Liver (tissue), 9 donors: ENCODE measurements around the gene GJC1. TPM values are rescaled to one million over a fixed set of nuclear protein-coding genes. Genes with fewer than 3 reads are reported as not detected.

Source experiments
- DNase-seq: peaks from one replicate; pipeline ENCODE4 v3.0.0-alpha.2; 2017; ENCODE audit warnings: low spot score
- H3K27ac ChIP-seq, 2 donors: one replicate each; pipeline ENCODE4 v1.7.0; 2013; ENCODE audit warnings: inconsistent platforms in 2 of 2, low read length in 2 of 2, control low read depth in 1 of 2, low read depth in 1 of 2, mild to moderate bottlenecking in 1 of 2
- H3K27me3 ChIP-seq, 4 donors: one replicate each; pipeline versions ENCODE4 v1.6.1 to v1.7.0; 2013; ENCODE audit warnings: low read length in 3 of 4, inconsistent platforms in 1 of 4, mild to moderate bottlenecking in 1 of 4, moderate library complexity in 1 of 4; ENCODE audit not compliant: control insufficient read depth in 4 of 4, insufficient read depth in 4 of 4
- H3K36me3 ChIP-seq, 4 donors: one replicate each; pipeline versions ENCODE4 v1.6.1 to v1.7.0; 2013; ENCODE audit warnings: low read length in 3 of 4, mild to moderate bottlenecking in 3 of 4, low read depth in 1 of 4, moderate library complexity in 1 of 4; ENCODE audit not compliant: control insufficient read depth in 4 of 4, insufficient read depth in 3 of 4
- H3K4me1 ChIP-seq, 4 donors: one replicate each; pipeline versions ENCODE4 v1.6.1 to v1.7.0; 2013; ENCODE audit warnings: low read length in 3 of 4, mild to moderate bottlenecking in 3 of 4, moderate library complexity in 1 of 4; ENCODE audit not compliant: control insufficient read depth in 4 of 4, insufficient read depth in 4 of 4
- H3K4me3 ChIP-seq, 3 donors: one replicate each; pipeline versions ENCODE4 v1.6.1 to v1.7.0; 2013; ENCODE audit warnings: low read length in 3 of 3, control low read depth in 1 of 3, low read depth in 1 of 3, mild to moderate bottlenecking in 1 of 3
- H3K9ac ChIP-seq, 2 donors: one replicate each; pipeline ENCODE4 v1.7.0; 2013; ENCODE audit warnings: low read length in 2 of 2, mild to moderate bottlenecking in 2 of 2, moderate library complexity in 2 of 2, control low read depth in 1 of 2, low read depth in 1 of 2
- H3K9me3 ChIP-seq, 4 donors: one replicate each; pipeline versions ENCODE4 v1.6.1 to v1.7.0; 2013; ENCODE audit warnings: low read length in 3 of 4; ENCODE audit not compliant: control insufficient read depth in 4 of 4
- EGR1 ChIP-seq, 2 donors: IDR thresholded peaks; 2 replicates each; pipeline ENCODE4 v1.6.1; 2016 to 2018; ENCODE audit warnings: antibody characterized with exemption in 2 of 2, low read depth in 2 of 2
- FOXA2 ChIP-seq: IDR thresholded peaks from 2 replicates; pipeline ENCODE4 v1.6.1; 2016; ENCODE audit warnings: antibody characterized with exemption
- GABPA ChIP-seq, 2 donors: IDR thresholded peaks in 1 of 2; conservative IDR thresholded peaks in 1 of 2; 2 replicates each; pipeline ENCODE4 v1.6.1; 2016; ENCODE audit warnings: antibody characterized with exemption in 2 of 2, mild to moderate bottlenecking in 1 of 2, moderate library complexity in 1 of 2
- HNF4A ChIP-seq, 2 donors: conservative IDR thresholded peaks; 2 replicates each; pipeline ENCODE4 v1.6.1; 2016; ENCODE audit warnings: antibody characterized with exemption in 2 of 2, mild to moderate bottlenecking in 2 of 2
- JUND ChIP-seq, 2 donors: IDR thresholded peaks; 2 replicates each; pipeline ENCODE4 v1.6.1; 2016; ENCODE audit warnings: antibody characterized with exemption in 2 of 2
- RAD21 ChIP-seq, 2 donors: IDR thresholded peaks; 2 replicates each; pipeline ENCODE4 v1.6.1; 2016; ENCODE audit warnings: antibody characterized with exemption in 2 of 2, mild to moderate bottlenecking in 2 of 2
- REST ChIP-seq: IDR thresholded peaks from 2 replicates; pipeline ENCODE4 v1.6.1; 2016; ENCODE audit warnings: antibody characterized with exemption, mild to moderate bottlenecking
- RXRA ChIP-seq, 2 donors: IDR thresholded peaks; 2 replicates each; pipeline ENCODE4 v1.6.1; 2017 to 2018; ENCODE audit warnings: antibody characterized with exemption in 2 of 2, mild to moderate bottlenecking in 1 of 2
- SP1 ChIP-seq: IDR thresholded peaks from 2 replicates; pipeline ENCODE4 v1.6.1; 2018; ENCODE audit warnings: antibody characterized with exemption, mild to moderate bottlenecking
- TAF1 ChIP-seq: conservative IDR thresholded peaks from 2 replicates; pipeline ENCODE4 v1.6.1; 2016; ENCODE audit warnings: antibody characterized with exemption, mild to moderate bottlenecking
- ZBTB33 ChIP-seq: IDR thresholded peaks from 2 replicates; pipeline ENCODE4 v1.6.1; 2016; ENCODE audit warnings: antibody characterized with exemption
- WGBS: extraction: QIAGEN DNeasy Blood & Tissue Kit; methylation state at CpG from one replicate; pipeline ENCODE4 v1.1.7; 2013; 5-methylcytosine and 5-hydroxymethylcytosine counted together
- polyA plus RNA-seq, 2 donors: library from polyadenylated mRNA; stranded (reverse) in 1 of 2; unstranded in 1 of 2; fragments of 200-250 nt in 1 of 2; fragments of >200 nt in 1 of 2; fragmentation: Nextera tagmentation in 1 of 2; extraction: Ambion mirVana in 1 of 2; gene quantifications; one replicate each; pipeline versions ENCODE4 v1.2.1 to v1.2.3, GENCODE V29; 2013 to 2015
- total RNA-seq, 2 donors: library from RNA; depleted of rRNA; stranded (reverse); fragments of >200 nt; gene quantifications; one replicate each; pipeline ENCODE4 v1.2.3, GENCODE V29; 2014
- TF ChIP-seq, protein P1 (sequence below): fragments of 150-350 bp; IDR thresholded peaks from 2 replicates; pipeline ENCODE4 v1.5.1; 2017; ENCODE audit warnings: improper control_type of control experiment, low read depth, low read length; ENCODE audit not compliant: missing input control
- donor health status: healthy.
- donor health status: healthy.
- donor health status: healthy.
- donor health status: healthy.
- donor health status: healthy.

Gene GJC1
- total and polyA plus RNA-seq, 4 donors: 0.17 to 1.4 (median 0.77) TPM

DNA sequence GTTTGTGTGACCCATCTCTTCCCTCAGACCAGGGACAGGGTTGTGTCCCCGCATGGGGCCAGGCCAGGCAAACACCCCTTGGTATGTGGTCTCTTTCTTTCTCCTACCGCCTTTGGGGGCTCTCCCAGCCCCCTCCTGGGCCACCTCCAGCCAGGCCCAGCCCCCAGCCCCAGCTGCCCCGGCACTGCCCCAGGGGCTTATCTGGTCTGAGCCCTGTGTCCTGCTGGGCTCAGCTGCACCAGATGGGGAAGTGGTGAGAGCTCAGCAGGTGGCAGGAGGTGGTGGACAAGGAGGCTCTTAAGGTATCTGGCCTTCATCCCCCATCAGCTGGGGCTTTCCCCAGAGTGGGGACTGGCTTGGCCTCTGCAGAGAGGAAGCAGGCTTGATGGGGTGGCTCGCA is 62.6 kb downstream of the GJC1 start:
- Histone ChIP-seq H3K27ac (no peak overlapping the region), H3K27me3 (no peaks in the 10 kb centered on the region), H3K36me3 (no peaks in the 10 kb centered on the region), H3K9ac (no peak overlapping the region), H3K4me1 (no peaks in the 10 kb centered on the region), H3K9me3 (no peaks in the 10 kb centered on the region), H3K4me3 (no peak overlapping the region)
- no peak for DNase-seq
- 67% methylated on average over 4 of the region's 4 CpGs for WGBS
- TF ChIP-seq GABPA (IDR thresholded peaks at IDR 0.05 in 1 of 2, conservative IDR thresholded peaks at IDR 0.05 in 1 of 2) (no peak), ZBTB33 (no peak), EGR1 (IDR thresholded peaks at IDR 0.05; ENCODE audit: low read depth in 2 of 2) (no peak), FOXA2 (no peak), TAF1 (no peak), HNF4A (conservative IDR thresholded peaks at IDR 0.05) (no peak), SP1 (no peak), RAD21 (IDR thresholded peaks at IDR 0.05) (no peak), REST (no peak), RXRA (IDR thresholded peaks at IDR 0.05) (no peak)
- TF ChIP-seq, protein P1, sequence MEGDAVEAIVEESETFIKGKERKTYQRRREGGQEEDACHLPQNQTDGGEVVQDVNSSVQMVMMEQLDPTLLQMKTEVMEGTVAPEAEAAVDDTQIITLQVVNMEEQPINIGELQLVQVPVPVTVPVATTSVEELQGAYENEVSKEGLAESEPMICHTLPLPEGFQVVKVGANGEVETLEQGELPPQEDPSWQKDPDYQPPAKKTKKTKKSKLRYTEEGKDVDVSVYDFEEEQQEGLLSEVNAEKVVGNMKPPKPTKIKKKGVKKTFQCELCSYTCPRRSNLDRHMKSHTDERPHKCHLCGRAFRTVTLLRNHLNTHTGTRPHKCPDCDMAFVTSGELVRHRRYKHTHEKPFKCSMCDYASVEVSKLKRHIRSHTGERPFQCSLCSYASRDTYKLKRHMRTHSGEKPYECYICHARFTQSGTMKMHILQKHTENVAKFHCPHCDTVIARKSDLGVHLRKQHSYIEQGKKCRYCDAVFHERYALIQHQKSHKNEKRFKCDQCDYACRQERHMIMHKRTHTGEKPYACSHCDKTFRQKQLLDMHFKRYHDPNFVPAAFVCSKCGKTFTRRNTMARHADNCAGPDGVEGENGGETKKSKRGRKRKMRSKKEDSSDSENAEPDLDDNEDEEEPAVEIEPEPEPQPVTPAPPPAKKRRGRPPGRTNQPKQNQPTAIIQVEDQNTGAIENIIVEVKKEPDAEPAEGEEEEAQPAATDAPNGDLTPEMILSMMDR: no peak

- Histone ChIP-seq H3K4me3 (no peak overlapping the region), H3K36me3 (no peaks in the 10 kb centered on the region), H3K27me3 (no peaks in the 10 kb centered on the region), H3K9me3 (no peaks in the 10 kb centered on the region), H3K9ac (no peak overlapping the region), H3K4me1 (no peaks in the 10 kb centered on the region), H3K27ac (no peak overlapping the region)
- 49% methylated on average over 8 of the region's 8 CpGs for WGBS
- no peak for DNase-seq
- TF ChIP-seq JUND (IDR thresholded peaks at IDR 0.05): no peak
- no peak for TF ChIP-seq SP1
Observed at GRCh38 chr17:44766409-44767038, 63.6 kb downstream of the GJC1 start.
